ENCODE results near the gene CCDC63. TPM values are rescaled to one million over a fixed set of nuclear protein-coding genes. Genes with fewer than 3 reads are reported as not detected.
A peak's percentile ranks its signal among the peaks of the same experiment; 100 is the strongest.

CCDC63 gene
- 0.67 and 0.76 TPM in 2 replicates for total RNA-seq (2014; rRNA removed; shearing (Covaris generic))

- Histone ChIP-seq H3K27me3 (ENCODE audit: control insufficient read depth, insufficient read depth, low read length) (no peaks in the 10 kb centered on the region), H3K36me3 (replicated peaks; ENCODE audit: control insufficient read depth, insufficient read depth, low read length) (no peaks in the 10 kb centered on the region), H3K4me3 (ENCODE audit: insufficient read depth, low read depth, low read length) (peak within 1 kb of the TSS; percentile 76)
- DNase-seq, result peak; percentile 89
Measured at GRCh38 chr12:110846615-110847566, at the start of gene CCDC63. Gene CCDC63 (plus strand): TSS chr12:110846987. CDS start chr12:110852955, 5,968 bp downstream.

- no peaks in the 10 kb centered on the region for H3K36me3 ChIP-seq (replicated peaks; ENCODE audit: control insufficient read depth, insufficient read depth, low read length)
- DNase-seq, result no peak
- no peaks in the 10 kb centered on the region for H3K27me3 ChIP-seq (ENCODE audit: control insufficient read depth, insufficient read depth, low read length)
- H3K4me3 ChIP-seq (ENCODE audit: insufficient read depth, low read depth, low read length), result no peak overlapping the region
Measured at GRCh38 chr12:110798461-110798860, 48.3 kb upstream of the CCDC63 start.

GRCh38 chr12:110802489-110802888, 44.3 kb upstream of the CCDC63 start:
- Histone ChIP-seq H3K27me3 (ENCODE audit: control insufficient read depth, insufficient read depth, low read length) (no peaks in the 10 kb centered on the region), H3K4me3 (ENCODE audit: insufficient read depth, low read depth, low read length) (no peak overlapping the region), H3K36me3 (replicated peaks; ENCODE audit: control insufficient read depth, insufficient read depth, low read length) (no peaks in the 10 kb centered on the region)
- DNase-seq, result no peak

DNA sequence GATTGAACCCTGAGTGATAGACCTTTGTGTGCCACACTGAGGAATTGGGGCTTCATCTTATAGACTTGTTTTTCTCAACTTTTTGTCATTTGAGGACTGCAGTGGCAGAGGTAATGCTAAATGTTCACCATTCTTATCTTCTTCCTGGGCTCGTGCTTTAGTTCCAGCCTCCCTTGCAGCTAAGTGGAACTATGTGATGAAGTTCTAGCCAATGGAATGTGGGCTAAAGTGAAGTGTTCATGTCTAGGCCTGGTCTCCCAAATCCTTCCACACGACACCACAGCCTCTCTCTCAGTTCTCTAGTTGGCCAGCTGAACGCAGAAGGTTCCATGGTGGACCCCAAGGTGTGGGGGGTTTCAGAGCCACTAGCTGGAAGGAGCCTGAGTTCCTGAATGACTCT, 42.4 kb upstream of the CCDC63 start:
- DNase-seq, result no peak
- Histone ChIP-seq H3K4me3 (ENCODE audit: insufficient read depth, low read depth, low read length) (no peak overlapping the region), H3K27me3 (ENCODE audit: control insufficient read depth, insufficient read depth, low read length) (no peaks in the 10 kb centered on the region), H3K36me3 (replicated peaks; ENCODE audit: control insufficient read depth, insufficient read depth, low read length) (no peaks in the 10 kb centered on the region)

DNA sequence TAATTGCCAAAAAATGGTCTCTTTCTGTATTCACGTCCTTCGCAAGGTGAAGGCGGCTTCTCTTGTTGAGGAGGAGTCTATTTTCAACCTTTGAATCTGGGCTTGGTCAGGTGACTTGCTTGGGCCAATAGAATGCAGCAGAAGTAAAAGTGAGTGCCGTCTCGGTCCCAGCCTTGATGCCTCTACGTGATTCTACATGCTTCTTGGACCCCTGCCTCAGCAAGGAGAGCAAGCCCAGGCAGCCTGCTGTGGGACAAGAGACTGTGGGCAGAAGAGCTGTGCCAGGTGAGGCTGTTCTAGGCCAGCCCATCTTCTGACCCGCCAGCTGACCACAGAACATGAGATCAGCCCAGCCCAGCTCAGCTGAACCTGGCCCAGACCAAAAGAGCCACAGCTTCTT, 39.1 kb upstream of the CCDC63 start:
- peak; percentile 50 for DNase-seq
- peaks cover 4% of the 10 kb centered on the region; the same call in 1 of the 2 replicates for H3K27me3 ChIP-seq (ENCODE audit: control insufficient read depth, insufficient read depth, low read length)
- H3K4me3 ChIP-seq (ENCODE audit: insufficient read depth, low read depth, low read length), result no peak overlapping the region

DNA sequence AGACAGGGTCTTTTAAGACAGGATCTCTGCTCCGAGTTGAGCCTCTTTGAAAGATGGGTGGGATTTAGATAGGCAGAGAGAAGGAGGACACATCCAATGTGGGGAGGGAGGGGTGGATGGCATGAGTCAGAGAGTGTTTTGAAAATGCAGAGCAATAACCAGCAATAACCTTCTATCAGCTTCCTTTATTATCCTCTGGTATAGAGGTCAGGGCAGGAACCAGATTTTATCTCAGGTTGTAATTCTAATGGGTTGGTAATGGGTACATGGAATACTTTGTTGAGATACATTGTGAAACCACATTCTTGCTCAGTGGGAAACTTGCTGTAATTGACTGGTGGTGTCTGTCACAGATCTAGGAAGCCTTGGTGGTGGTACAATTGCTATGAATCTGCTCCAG, 37.6 kb upstream of the CCDC63 start:
- H3K36me3 ChIP-seq (replicated peaks; ENCODE audit: control insufficient read depth, insufficient read depth, low read length), result no peaks in the 10 kb centered on the region
- no peak for DNase-seq
- H3K27me3 ChIP-seq (ENCODE audit: control insufficient read depth, insufficient read depth, low read length), result peaks cover 14% of the 10 kb centered on the region
- H3K4me3 ChIP-seq (ENCODE audit: insufficient read depth, low read depth, low read length), result no peak overlapping the region

More for the DNA sequence above, 39.1 kb upstream of the CCDC63 start:
- no peaks in the 10 kb centered on the region for H3K36me3 ChIP-seq (replicated peaks; ENCODE audit: control insufficient read depth, insufficient read depth, low read length)

- DNase-seq, result no peak
- H3K27me3 ChIP-seq (ENCODE audit: control insufficient read depth, insufficient read depth, low read length), result peaks cover 19% of the 10 kb centered on the region
- no peak overlapping the region for H3K4me3 ChIP-seq (ENCODE audit: insufficient read depth, low read depth, low read length)
- no peaks in the 10 kb centered on the region for H3K36me3 ChIP-seq (replicated peaks; ENCODE audit: control insufficient read depth, insufficient read depth, low read length)
Measured at GRCh38 chr12:110811972-110812371, 34.8 kb upstream of the CCDC63 start.

GRCh38 chr12:110813285-110813684, 33.5 kb upstream of the CCDC63 start:
- peaks cover 19% of the 10 kb centered on the region for H3K27me3 ChIP-seq (ENCODE audit: control insufficient read depth, insufficient read depth, low read length)
- no peak overlapping the region for H3K4me3 ChIP-seq (ENCODE audit: insufficient read depth, low read depth, low read length)
- peak; percentile 55 for DNase-seq
- H3K36me3 ChIP-seq (replicated peaks; ENCODE audit: control insufficient read depth, insufficient read depth, low read length), result no peaks in the 10 kb centered on the region

GRCh38 chr12:110813756-110814155, 33.0 kb upstream of the CCDC63 start:
- no peak for DNase-seq
- no peak overlapping the region for H3K4me3 ChIP-seq (ENCODE audit: insufficient read depth, low read depth, low read length)
- H3K36me3 ChIP-seq (replicated peaks; ENCODE audit: control insufficient read depth, insufficient read depth, low read length), result no peaks in the 10 kb centered on the region
- peaks cover 19% of the 10 kb centered on the region for H3K27me3 ChIP-seq (ENCODE audit: control insufficient read depth, insufficient read depth, low read length)

DNA sequence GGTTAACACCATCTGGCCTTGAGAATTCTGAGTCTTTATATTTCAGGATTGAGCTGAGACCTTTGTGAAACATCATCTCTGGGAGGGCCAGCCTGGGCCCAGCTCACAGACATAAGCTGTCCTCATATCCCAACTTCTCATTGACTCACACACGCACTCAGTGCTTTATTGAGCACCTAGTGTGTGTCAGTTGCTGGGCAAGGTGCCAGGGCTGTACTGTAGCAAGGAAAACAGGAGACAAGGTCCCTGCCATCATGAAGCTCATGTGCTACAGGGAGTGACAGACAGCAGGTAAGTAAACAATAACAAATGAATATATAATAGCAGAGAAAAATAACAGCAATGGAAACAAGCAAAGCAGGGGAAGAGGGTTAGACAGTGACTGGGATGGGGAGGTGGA, 30.5 kb upstream of the CCDC63 start:
- Histone ChIP-seq H3K27me3 (ENCODE audit: control insufficient read depth, insufficient read depth, low read length) (peaks cover 19% of the 10 kb centered on the region), H3K36me3 (replicated peaks; ENCODE audit: control insufficient read depth, insufficient read depth, low read length) (no peaks in the 10 kb centered on the region), H3K4me3 (ENCODE audit: insufficient read depth, low read depth, low read length) (no peak overlapping the region)
- no peak for DNase-seq

GRCh38 chr12:110816779-110817178, 30.0 kb upstream of the CCDC63 start:
- DNase-seq, result no peak
- no peak overlapping the region for H3K4me3 ChIP-seq (ENCODE audit: insufficient read depth, low read depth, low read length)
- no peaks in the 10 kb centered on the region for H3K36me3 ChIP-seq (replicated peaks; ENCODE audit: control insufficient read depth, insufficient read depth, low read length)
- peaks cover 19% of the 10 kb centered on the region for H3K27me3 ChIP-seq (ENCODE audit: control insufficient read depth, insufficient read depth, low read length)

- H3K27me3 ChIP-seq (ENCODE audit: control insufficient read depth, insufficient read depth, low read length), result peaks cover 10% of the 10 kb centered on the region
- DNase-seq, result no peak
- H3K36me3 ChIP-seq (replicated peaks; ENCODE audit: control insufficient read depth, insufficient read depth, low read length), result no peaks in the 10 kb centered on the region
- H3K4me3 ChIP-seq (ENCODE audit: insufficient read depth, low read depth, low read length), result no peak overlapping the region
Measured at GRCh38 chr12:110818511-110818910, 28.3 kb upstream of the CCDC63 start.

DNA sequence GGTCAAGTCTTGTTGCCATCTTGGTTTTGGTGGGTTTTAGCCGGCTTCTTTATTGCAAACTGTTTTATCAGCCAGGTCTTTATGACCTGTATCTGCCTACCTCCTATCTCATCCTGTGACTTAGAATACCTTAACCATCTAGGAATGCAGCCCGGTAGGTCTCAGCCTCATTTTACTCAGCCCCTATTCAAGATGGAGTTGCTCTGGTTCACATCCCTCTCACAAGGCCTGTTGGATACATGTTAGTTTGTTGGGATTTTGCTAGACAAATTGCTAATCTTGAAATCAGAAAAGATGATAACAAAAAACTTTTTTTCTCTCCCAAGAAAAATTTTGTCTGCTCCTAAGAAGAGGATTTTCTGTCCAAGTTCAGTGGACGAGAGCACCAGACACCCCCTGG, 27.6 kb upstream of the CCDC63 start:
- no peak for DNase-seq
- Histone ChIP-seq H3K4me3 (ENCODE audit: insufficient read depth, low read depth, low read length) (no peak overlapping the region), H3K27me3 (ENCODE audit: control insufficient read depth, insufficient read depth, low read length) (peaks cover 5% of the 10 kb centered on the region), H3K36me3 (replicated peaks; ENCODE audit: control insufficient read depth, insufficient read depth, low read length) (no peaks in the 10 kb centered on the region)

DNA sequence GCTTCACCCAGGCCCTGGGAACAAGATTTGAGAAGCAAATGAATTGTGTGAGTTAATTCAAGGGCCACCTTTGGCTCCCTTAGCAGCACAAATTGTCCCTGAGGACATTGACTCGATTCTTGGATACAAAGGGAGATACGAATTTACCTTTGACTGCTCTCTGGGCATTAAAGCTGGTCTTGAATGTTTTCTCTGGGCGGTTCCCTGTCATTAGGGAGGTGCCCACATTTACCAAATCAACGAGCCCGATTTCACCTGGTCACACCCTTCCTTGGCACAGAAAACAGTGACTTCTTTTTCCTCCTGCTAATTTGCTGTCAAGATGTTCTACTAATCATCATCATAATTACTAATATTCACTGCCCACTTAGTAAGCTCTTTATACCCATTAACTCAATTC, 27.1 kb upstream of the CCDC63 start:
- Histone ChIP-seq H3K4me3 (ENCODE audit: insufficient read depth, low read depth, low read length) (no peak overlapping the region), H3K36me3 (replicated peaks; ENCODE audit: control insufficient read depth, insufficient read depth, low read length) (no peaks in the 10 kb centered on the region), H3K27me3 (ENCODE audit: control insufficient read depth, insufficient read depth, low read length) (peaks cover 2% of the 10 kb centered on the region; the same call in 1 of the 2 replicates)
- no peak for DNase-seq

GRCh38 chr12:110821917-110822316, 24.9 kb upstream of the CCDC63 start:
- no peaks in the 10 kb centered on the region for H3K36me3 ChIP-seq (replicated peaks; ENCODE audit: control insufficient read depth, insufficient read depth, low read length)
- no peaks in the 10 kb centered on the region; the same call in 1 of the 2 replicates for H3K27me3 ChIP-seq (ENCODE audit: control insufficient read depth, insufficient read depth, low read length)
- no peak for DNase-seq
- no peak overlapping the region for H3K4me3 ChIP-seq (ENCODE audit: insufficient read depth, low read depth, low read length)

All from H7 (cell line).